K562 (cell line): ENCODE data around the gene ENDOV. TPM values are rescaled to one million over a fixed set of nuclear protein-coding genes. Genes with fewer than 3 reads are reported as not detected.

Experiments used
- ATAC-seq: fragments of 200-7000 bp; cut with Tn5 transposase; 3 replicates; pipeline ENCODE4 v1.9.1; 2020; ENCODE audit warnings: moderate library complexity
- BruUV-seq: library from RNA; stranded (reverse); fragments of 400-500 nt; replicated peaks from 2 replicates; lab custom pipeline; 2021; lab: Mats Ljungman, UMichigan
- CTCF ChIA-PET: fragments of 300-600 bp; formaldehyde crosslinking; extraction: SDS; loops from one replicate; lab custom pipeline; 2021; ENCODE audit warnings: low intra/inter-chr PET ratio; lab: Yijun Ruan, JAX
- POLR2A ChIA-PET: fragments of 300-600, 350-650 bp; sonication (Branson Sonifier 250); formaldehyde crosslinking; extraction: SDS; loops from one replicate; lab custom pipeline; 2021; ENCODE audit warnings: antibody characterized with exemption, inconsistent platforms; lab: Yijun Ruan, JAX
- DNase-seq, 4 experiments: peaks; one replicate each; pipeline versions ENCODE4 v3.0.0 to v3.0.0-alpha.2; 2011 to 2018; ENCODE audit warnings: low spot score in 3 of 4, mixed read lengths in 3 of 4; ENCODE audit errors: extremely low read depth in 1 of 4
- FAIRE-seq: peaks from 2 replicates; lab custom pipeline; 2011; peaks lifted over from hg19 to GRCh38; lab: Jason Lieb, UNC
- H2AFZ ChIP-seq: 2 replicates; pipeline ENCODE4 v1.6.0; 2011; ENCODE audit warnings: low read depth, low read length, control low read depth, inconsistent platforms
- H3K27ac ChIP-seq: fragments of 200-600 bp; 3 replicates; pipeline ENCODE4 v1.8.0; 2011; ENCODE audit warnings: low read depth, mild to moderate bottlenecking, control low read depth, inconsistent platforms, low read length, moderate library complexity, mixed read lengths; ENCODE audit errors: extremely low read depth
- H3K27me3 ChIP-seq, 2 experiments: fragments of 300-600 bp in 1 of 2; 2 replicates in 1 of 2; 3 replicates in 1 of 2; pipeline versions ENCODE4 v1.6.0 to v1.8.0; 2011; ENCODE audit warnings: inconsistent platforms in 2 of 2, low read length in 2 of 2, mild to moderate bottlenecking in 1 of 2, mixed read lengths in 1 of 2, moderate library complexity in 1 of 2; ENCODE audit not compliant: control insufficient read depth in 2 of 2, insufficient read depth in 2 of 2
- H3K36me3 ChIP-seq: fragments of 300-600 bp; 3 replicates; pipeline ENCODE4 v1.8.0; 2011; ENCODE audit warnings: mild to moderate bottlenecking, low read length, inconsistent platforms; ENCODE audit not compliant: control insufficient read depth, insufficient read depth
- H3K4me1 ChIP-seq, 2 experiments: fragments of 200-600 bp in 1 of 2; replicated peaks in 1 of 2; 2 replicates in 1 of 2; 3 replicates in 1 of 2; pipeline versions ENCODE4 v1.5.1 to v1.8.0; 2011; ENCODE audit warnings: inconsistent platforms in 2 of 2, low read length in 2 of 2, mild to moderate bottlenecking in 1 of 2, mixed read lengths in 1 of 2, moderate library complexity in 1 of 2; ENCODE audit not compliant: control insufficient read depth in 2 of 2, insufficient read depth in 2 of 2
- H3K4me2 ChIP-seq: 2 replicates; pipeline ENCODE4 v1.6.1; 2011; ENCODE audit warnings: low read length, control low read depth, inconsistent platforms, mixed read lengths; ENCODE audit not compliant: insufficient read depth
- H3K4me3 ChIP-seq: fragments of 200-600 bp; sonication (generic), shearing (Covaris generic); 2 replicates; pipeline ENCODE4 v1.5.1; 2016; ENCODE audit warnings: control low read depth, inconsistent platforms
- H3K79me2 ChIP-seq: fragments of 200-600 bp; 3 replicates; pipeline ENCODE4 v1.8.0; 2011; ENCODE audit warnings: low read length, inconsistent platforms; ENCODE audit not compliant: control insufficient read depth, insufficient read depth
- H3K9ac ChIP-seq, 2 experiments: 2 replicates each; pipeline versions ENCODE4 v1.6.0 to v1.6.1; 2011; ENCODE audit warnings: low read depth in 2 of 2, low read length in 2 of 2, control low read depth in 1 of 2, inconsistent platforms in 1 of 2, mild to moderate bottlenecking in 1 of 2, mixed read lengths in 1 of 2; ENCODE audit not compliant: insufficient read depth in 1 of 2
- H3K9me1 ChIP-seq: one replicate; pipeline ENCODE4 v1.6.0; 2011; ENCODE audit warnings: inconsistent platforms, mild to moderate bottlenecking, low read length, moderate library complexity; ENCODE audit not compliant: control insufficient read depth, insufficient read depth
- H3K9me3 ChIP-seq: replicated peaks from 2 replicates; pipeline ENCODE4 v1.5.1; 2011; ENCODE audit warnings: low read depth, low read length, inconsistent platforms; ENCODE audit not compliant: control insufficient read depth, insufficient read depth
- H4K20me1 ChIP-seq: replicated peaks from 2 replicates; pipeline ENCODE4 v1.6.1; 2011; ENCODE audit warnings: low read length, inconsistent platforms, mixed read lengths; ENCODE audit not compliant: control insufficient read depth, insufficient read depth
- ATF1 ChIP-seq, 2 experiments: fragments of 450-650 bp in 1 of 2; IDR thresholded peaks; 2 replicates each; pipeline ENCODE4 v1.6.1; 2016; ENCODE audit warnings: missing compliant biosample characterization in 1 of 2, missing genetic modification characterization in 1 of 2
- ELF2 ChIP-seq: fragments of 250-450 bp; sonication (Bioruptor Pico); IDR thresholded peaks from 2 replicates; pipeline ENCODE4 v1.5.0; 2021; ENCODE audit warnings: mild to moderate bottlenecking
- HOMEZ ChIP-seq: fragments of 250-450 bp; sonication (Bioruptor Pico); IDR thresholded peaks from 2 replicates; pipeline ENCODE4 v1.4.0; 2020; ENCODE audit warnings: mild to moderate bottlenecking, moderate library complexity
- L3MBTL2 ChIP-seq: fragments of 450-650 bp; IDR thresholded peaks from 2 replicates; pipeline ENCODE4 v1.6.1; 2016; ENCODE audit warnings: mild to moderate bottlenecking, moderate library complexity
- NBN ChIP-seq: fragments of 450-650 bp; IDR thresholded peaks from 2 replicates; pipeline ENCODE4 v1.6.1; 2016; ENCODE audit warnings: low read depth, mild to moderate bottlenecking
- RBBP5 ChIP-seq: fragments of 200-600 bp; sonication (generic); IDR thresholded peaks from 2 replicates; pipeline ENCODE4 v1.6.1; 2012; ENCODE audit warnings: borderline replicate concordance, mild to moderate bottlenecking, low read length, control low read depth, inconsistent platforms; ENCODE audit not compliant: insufficient read depth, poor library complexity, severe bottlenecking
- RBFOX2 ChIP-seq: fragments of 200-400 bp; formaldehyde crosslinking; IDR thresholded peaks from 2 replicates; pipeline ENCODE4 v1.6.1; 2017; ENCODE audit warnings: low read depth, mild to moderate bottlenecking, low read length, moderate library complexity
- RFX1 ChIP-seq: fragments of 450-650 bp; IDR thresholded peaks from 2 replicates; pipeline ENCODE4 v1.6.1; 2016; ENCODE audit warnings: mild to moderate bottlenecking, moderate library complexity
- SMC3 ChIP-seq: conservative IDR thresholded peaks from 2 replicates; pipeline ENCODE4 v1.6.1; 2011; ENCODE audit warnings: low read depth, low read length, improper control_type of control experiment; ENCODE audit not compliant: insufficient read depth
- TCF7 ChIP-seq: sonication (generic); IDR thresholded peaks from 2 replicates; pipeline ENCODE4 v1.6.1; 2016; ENCODE audit warnings: antibody characterized with exemption, borderline replicate concordance
- ZBTB7A ChIP-seq: IDR thresholded peaks from 2 replicates; pipeline ENCODE4 v1.6.1; 2011; ENCODE audit warnings: low read depth, mild to moderate bottlenecking, low read length, moderate library complexity, borderline replicate concordance; ENCODE audit not compliant: control insufficient read depth
- ZNF280A ChIP-seq: fragments of 450-650 bp; IDR thresholded peaks from 2 replicates; pipeline ENCODE4 v1.6.1; 2018; ENCODE audit warnings: mild to moderate bottlenecking, low read depth; ENCODE audit not compliant: partially characterized antibody
- ZNF589 ChIP-seq: fragments of 200-800 bp; sonication (Bioruptor generic); IDR thresholded peaks from 2 replicates; pipeline ENCODE4 v1.6.1; 2016; ENCODE audit warnings: low read depth, missing genetic modification characterization, missing compliant biosample characterization
- WGBS: fragments of 100-300 bp; shearing (Covaris generic); methylation state at CpG from one replicate; pipeline ENCODE4 v1.1.6; 2016; ENCODE audit warnings: low coverage, mixed read lengths; ENCODE audit not compliant: insufficient coverage; ENCODE audit errors: missing lambda C conversion rate; 5-methylcytosine and 5-hydroxymethylcytosine counted together
- in situ Hi-C: fragments of 300-500 bp; cut with MboI; formaldehyde crosslinking; loops from 4 replicates; pipeline ENCODE4 v1.15.0; 2018; ENCODE audit warnings: inconsistent platforms, mixed read lengths
- intact Hi-C: fragments of 100-400 bp; cut with micrococcal nuclease; formaldehyde crosslinking; loops from 2 replicates; pipeline ENCODE4 v1.14.2; 2022
- polyA plus RNA-seq, 8 experiments: library from polyadenylated mRNA; depleted of rRNA in 4 of 8; stranded (reverse) in 5 of 8; unstranded in 3 of 8; fragments of >200 nt; fragmentation: Nextera tagmentation in 2 of 8; fragmentation: Illumina TruSeq in 1 of 8; extraction: Ambion mirVana in 2 of 8; extraction: Trizol in 1 of 8; gene quantifications; 2 replicates each; pipeline versions ENCODE4 v1.2.1 to v1.2.3, GENCODE V29; 2011 to 2014; ENCODE audit warnings: inconsistent platforms in 1 of 8, missing spikeins in 1 of 8
- total RNA-seq, 7 experiments: library from RNA; depleted of rRNA in 6 of 7; stranded (reverse); fragments of >200 nt in 6 of 7; fragmentation: Illumina TruSeq in 2 of 7; extraction: Trizol in 2 of 7; gene quantifications; 2 replicates each; pipeline versions ENCODE4 v1.2.1 to v1.2.3, GENCODE V29; 2011 to 2021; ENCODE audit warnings: low replicate concordance in 1 of 7

ENDOV gene
- total and polyA plus RNA-seq, 9 of the 15 experiments (the other 6 are each of a cell fraction or from before 2014, with no cell fraction given) = 1.2 to 8.2 (median 3.7) TPM

GRCh38 chr17:80394629-80395216 lies 20.2 kb upstream of the ENDOV start:
- 54% methylated on average over 11 of the region's 11 CpGs for WGBS
- Histone ChIP-seq H2AFZ (no peak overlapping the region), H3K27me3 (peaks cover 4 to 13% of the 10 kb centered on the region in 2 experiments; a peak in 3 of 5 replicates), H3K9ac (0 out of 4 replicates have a peak overlapping the region, but pooled peaks of 1 of the 2 experiments have one; percentile 16), H3K9me3 (no peaks in the 10 kb centered on the region), H3K9me1 (no peaks in the 10 kb centered on the region), H3K4me2 (no peak overlapping the region), H4K20me1 (no peaks in the 10 kb centered on the region), H3K4me1 (no peaks in the 10 kb centered on the region), H3K79me2 (no peaks in the 10 kb centered on the region), H3K4me3 (no peak overlapping the region), H3K27ac (no peak overlapping the region), H3K36me3 (peaks cover 34% of the 10 kb centered on the region; the same call in 1 of the 3 replicates)
- CTCF ChIA-PET = no interaction called here
- FAIRE-seq (no peak), DNase-seq (no peak), ATAC-seq (no peak)
- no TSS peak for BruUV-seq
- POLR2A ChIA-PET = interaction anchor here (0.6 to 1.0 kb wide), 2 partner anchors 10 to 305 kb away, joined by 3 to 4 read pairs; no protein-coding TSS in a partner anchor
- in situ Hi-C loops (no loop called here), intact Hi-C loops (no loop called here)
- TF ChIP-seq ATF1 (CRISPR knock-in tag; IDR thresholded peaks at IDR 0.05) (no peak), ATF1 (tag; IDR thresholded peaks at IDR 0.05) (no peak), ZNF280A (no peak), RFX1 (no peak), TCF7 (no peak), ZBTB7A (no peak), NBN (no peak), L3MBTL2 (no peak), RBBP5 (no peak), ELF2 (CRISPR knock-in tag) (no peak), ZNF589 (CRISPR knock-in tag) (no peak), HOMEZ (CRISPR knock-in tag) (no peak), RBFOX2 (no peak), SMC3 (no peak)
